AML-193 (cell line): ENCODE data around the gene MAP2K3.
A peak's percentile ranks its signal among the peaks of the same experiment; 100 is the strongest.

Source experiments
- DNase-seq, 2 experiments: peaks; one replicate each; lab custom pipeline; 2025; lab: John Stamatoyannopoulos, UW

The MAP2K3 gene

GRCh38 chr17:21282850-21283249 lies 1.7 kb upstream of the MAP2K3 start:
- no peak for DNase-seq

GRCh38 chr17:21283482-21284318 lies 811 bp upstream of the MAP2K3 start:
- DNase-seq, result no peak

GRCh38 chr17:21285164-21286065 lies 904 bp downstream of the MAP2K3 start:
- DNase-seq, result no peak

- peak; percentile 74 to 86 for DNase-seq
Measured at GRCh38 chr17:21286066-21286770, 1.7 kb downstream of the MAP2K3 start.

- DNase-seq, result no peak
Measured at GRCh38 chr17:21286909-21287702, 2.6 kb downstream of the MAP2K3 start.

GRCh38 chr17:21287703-21288449 lies 3.4 kb downstream of the MAP2K3 start:
- DNase-seq, result peak; percentile 98 to 99

GRCh38 chr17:21288571-21289017 lies 4.1 kb downstream of the MAP2K3 start:
- peak; percentile 37 to 44 for DNase-seq

- DNase-seq, result no peak
Measured at GRCh38 chr17:21289175-21289901, 4.8 kb downstream of the MAP2K3 start.

- DNase-seq, result no peak
Measured at GRCh38 chr17:21289902-21290571, 5.5 kb downstream of the MAP2K3 start.

GRCh38 chr17:21291357-21291756 lies 6.8 kb downstream of the MAP2K3 start:
- no peak for DNase-seq

- DNase-seq, result no peak
Measured at GRCh38 chr17:21291862-21292261, 7.4 kb downstream of the MAP2K3 start.

- DNase-seq, result no peak
Measured at GRCh38 chr17:21292867-21293830, 8.6 kb downstream of the MAP2K3 start.

GRCh38 chr17:21293831-21294210 lies 9.3 kb downstream of the MAP2K3 start:
- DNase-seq, result no peak

- no peak for DNase-seq
Measured at GRCh38 chr17:21294321-21295035, 10.0 kb downstream of the MAP2K3 start.

- no peak for DNase-seq
Measured at GRCh38 chr17:21295036-21295952, 10.8 kb downstream of the MAP2K3 start.
